Loucy (cell line): Measurements from ENCODE around the gene PHF21B.

Experiments used
- H2AFZ ChIP-seq: fragments of 200-600 bp; sonication (generic); 2 replicates; pipeline ENCODE4 v1.6.0; 2016; ENCODE audit warnings: antibody characterized with exemption, mild to moderate bottlenecking, low read length, moderate library complexity
- H3F3A ChIP-seq: fragments of 200-600 bp; 2 replicates; pipeline ENCODE4 v1.6.0; 2016; ENCODE audit warnings: antibody characterized with exemption, low read depth, mild to moderate bottlenecking
- H3K27me3 ChIP-seq: fragments of 200-600 bp; sonication (generic); 2 replicates; pipeline ENCODE4 v1.6.1; 2014; ENCODE audit warnings: low read length, mild to moderate bottlenecking; ENCODE audit not compliant: insufficient read depth, poor library complexity, severe bottlenecking
- H3K36me3 ChIP-seq: fragments of 200-600 bp; sonication (generic); 2 replicates; pipeline ENCODE4 v1.6.1; 2016; ENCODE audit warnings: low read length; ENCODE audit not compliant: insufficient read depth
- H3K4me1 ChIP-seq: fragments of 200-600 bp; sonication (generic); 2 replicates; pipeline ENCODE4 v1.5.1; 2014; ENCODE audit warnings: low read length, mild to moderate bottlenecking; ENCODE audit not compliant: insufficient read depth, poor library complexity, severe bottlenecking
- H3K4me2 ChIP-seq: fragments of 200-600 bp; sonication (generic); 2 replicates; pipeline ENCODE4 v1.6.0; 2014; ENCODE audit warnings: antibody characterized with exemption, low read length, low read depth, mild to moderate bottlenecking; ENCODE audit not compliant: poor library complexity, severe bottlenecking
- H3K4me3 ChIP-seq: fragments of 200-600 bp; sonication (generic); 2 replicates; pipeline ENCODE4 v1.5.1; 2014; ENCODE audit warnings: low read length, mild to moderate bottlenecking, mixed read lengths; ENCODE audit not compliant: poor library complexity, severe bottlenecking
- H3K79me2 ChIP-seq: fragments of 200-600 bp; sonication (generic); 2 replicates; pipeline ENCODE4 v1.6.1; 2014; ENCODE audit warnings: low read length; ENCODE audit not compliant: insufficient read depth
- H3K9ac ChIP-seq: fragments of 200-600 bp; sonication (generic); 2 replicates; pipeline ENCODE4 v1.6.0; 2014; ENCODE audit warnings: mild to moderate bottlenecking, low read depth, low read length, moderate library complexity; ENCODE audit not compliant: poor library complexity, severe bottlenecking
- H3K9me2 ChIP-seq: fragments of 200-600 bp; sonication (generic); replicated peaks from 2 replicates; pipeline ENCODE4 v1.6.1; 2016; ENCODE audit warnings: low read depth, low read length, mixed read lengths
- H3K9me3 ChIP-seq: fragments of 200-600 bp; sonication (generic); 2 replicates; pipeline ENCODE4 v1.6.1; 2014; ENCODE audit warnings: mild to moderate bottlenecking, antibody characterized with exemption, low read length, low read depth; ENCODE audit not compliant: insufficient read depth
- H4K20me1 ChIP-seq: fragments of 200-600 bp; sonication (generic); 2 replicates; pipeline ENCODE4 v1.6.0; 2014; ENCODE audit warnings: antibody characterized with exemption, low read length, mild to moderate bottlenecking; ENCODE audit not compliant: insufficient read depth, poor library complexity, severe bottlenecking
- CTCF ChIP-seq: fragments of 200-600 bp; sonication (generic); conservative IDR thresholded peaks from 2 replicates; pipeline ENCODE4 v1.5.1; 2014; ENCODE audit warnings: mild to moderate bottlenecking, antibody characterized with exemption, low read length
- EZH2phosphoT487 ChIP-seq: fragments of 200-600 bp; IDR thresholded peaks from 2 replicates; pipeline ENCODE4 v1.6.1; 2018; ENCODE audit warnings: antibody characterized with exemption, mild to moderate bottlenecking, moderate library complexity, borderline replicate concordance

Gene PHF21B

GRCh38 chr22:44995715-44996114 is 14.1 kb downstream of the PHF21B start:
- peaks cover 18% of the 10 kb centered on the region; the same call in 1 of the 2 replicates for H3K79me2 ChIP-seq
- no peak for TF ChIP-seq EZH2phosphoT487
- no peak for TF ChIP-seq CTCF

GRCh38 chr22:44995105-44995514 is 14.7 kb downstream of the PHF21B start:
- Histone ChIP-seq H3K9me3 (no peaks in the 10 kb centered on the region), H3K9me2 (no peaks in the 10 kb centered on the region), H3K9ac (no peak overlapping the region), H3K4me1 (peaks cover 49% of the 10 kb centered on the region), H3F3A (no peaks in the 10 kb centered on the region), H2AFZ (no peak overlapping the region), H3K36me3 (no peaks in the 10 kb centered on the region), H3K79me2 (peaks cover 18% of the 10 kb centered on the region; the same call in 1 of the 2 replicates), H3K27me3 (no peaks in the 10 kb centered on the region), H3K4me2 (peak overlapping the region; percentile 83), H3K4me3 (peak overlapping the region; percentile 64), H4K20me1 (no peaks in the 10 kb centered on the region)
- TF ChIP-seq CTCF = no peak
- no peak for TF ChIP-seq EZH2phosphoT487

More at GRCh38 chr22:44995715-44996114, 14.1 kb downstream of the PHF21B start:
- Histone ChIP-seq H3F3A (no peaks in the 10 kb centered on the region), H3K4me2 (peak overlapping the region; percentile 83), H3K27me3 (no peaks in the 10 kb centered on the region), H3K4me3 (no peak overlapping the region), H3K9me2 (no peaks in the 10 kb centered on the region), H3K4me1 (peaks cover 49% of the 10 kb centered on the region), H3K36me3 (no peaks in the 10 kb centered on the region), H3K9ac (no peak overlapping the region), H4K20me1 (no peaks in the 10 kb centered on the region), H3K9me3 (no peaks in the 10 kb centered on the region), H2AFZ (no peak overlapping the region)

- H3K9me2 ChIP-seq = no peaks in the 10 kb centered on the region
- H3K4me1 ChIP-seq = peaks cover 45% of the 10 kb centered on the region
- TF ChIP-seq CTCF (no peak), EZH2phosphoT487 (no peak)
- H3K4me2 ChIP-seq = peak overlapping the region; percentile 83
- peak overlapping the region; percentile 64 for H3K4me3 ChIP-seq
- no peaks in the 10 kb centered on the region for H3K36me3 ChIP-seq
- no peaks in the 10 kb centered on the region for H3K27me3 ChIP-seq
- no peaks in the 10 kb centered on the region for H4K20me1 ChIP-seq
- peak overlapping the region; percentile 47 for H3K9ac ChIP-seq
- H2AFZ ChIP-seq = no peak overlapping the region
- H3F3A ChIP-seq = no peaks in the 10 kb centered on the region
- H3K9me3 ChIP-seq = no peaks in the 10 kb centered on the region
- H3K79me2 ChIP-seq = peaks cover 18% of the 10 kb centered on the region; the same call in 1 of the 2 replicates
These were observed 15.3 kb downstream of the PHF21B start for GRCh38 chr22:44994399-44995104.
